WERI-Rb-1 (cell line): Measurements from ENCODE around the gene HOXB4.

Experiments
- DNase-seq: peaks from one replicate; pipeline ENCODE4 v3.0.0-alpha.2; 2020
- H3K27ac ChIP-seq: fragments of 250-450 bp; sonication (Bioruptor Pico); 2 replicates; pipeline ENCODE4 v1.5.1; 2020; ENCODE audit warnings: mild to moderate bottlenecking, moderate library complexity
- H3K27me3 ChIP-seq: fragments of 250-450 bp; sonication (Bioruptor Pico); 2 replicates; pipeline ENCODE4 v1.5.1; 2021; ENCODE audit warnings: mild to moderate bottlenecking, low read depth, moderate library complexity; ENCODE audit not compliant: insufficient read depth, severe bottlenecking
- H3K36me3 ChIP-seq: fragments of 250-450 bp; sonication (Bioruptor Pico); 2 replicates; pipeline ENCODE4 v1.5.1; 2020; ENCODE audit warnings: mild to moderate bottlenecking, moderate library complexity
- H3K4me3 ChIP-seq: 2 replicates; pipeline ENCODE4 v1.5.1; 2011; ENCODE audit warnings: low read depth, mild to moderate bottlenecking, control low read depth, low read length
- H3K9me3 ChIP-seq: fragments of 250-450 bp; sonication (Bioruptor Pico); 2 replicates; pipeline ENCODE4 v1.5.1; 2021; ENCODE audit warnings: mild to moderate bottlenecking, moderate library complexity; ENCODE audit not compliant: severe bottlenecking
- TF ChIP-seq, protein P1 (sequence below): IDR thresholded peaks from 2 replicates; pipeline ENCODE4 v1.5.1; 2011; ENCODE audit warnings: low read depth, mild to moderate bottlenecking, control low read depth, inconsistent platforms, low read length

Gene HOXB4

DNA sequence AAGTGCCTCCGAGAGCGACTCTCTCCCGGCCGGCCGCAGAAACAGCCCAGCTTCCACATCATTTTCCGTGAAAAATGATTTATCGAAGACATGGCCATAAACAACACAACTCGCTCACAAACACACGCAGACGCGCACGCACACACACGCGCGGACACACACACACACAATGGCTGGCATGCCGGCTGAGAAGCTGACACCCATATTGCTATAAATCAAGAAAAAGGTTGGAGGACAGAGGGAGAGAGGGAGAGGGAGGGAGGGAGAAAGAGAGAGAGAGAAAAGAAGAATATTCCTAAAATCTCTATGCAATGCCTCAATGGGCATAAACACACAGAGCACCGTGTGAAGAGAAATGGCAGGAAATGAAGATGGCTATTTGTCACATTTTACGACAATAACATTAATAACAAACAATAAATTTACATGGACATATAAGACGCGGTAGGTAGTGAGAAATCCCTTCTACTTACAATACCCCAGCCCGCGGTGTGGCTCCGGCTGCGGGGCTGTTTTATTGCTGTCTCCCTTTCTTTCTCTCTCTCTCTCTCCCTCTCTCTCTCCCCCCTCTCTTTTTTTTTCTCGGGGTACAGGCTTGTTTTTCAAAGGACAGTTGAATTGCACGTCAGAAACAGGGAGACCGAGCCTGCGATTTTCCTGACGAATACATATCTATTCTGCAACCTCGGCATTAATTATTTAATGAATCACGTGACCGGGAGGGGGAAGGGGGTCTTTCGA is 9.5 kb downstream of the HOXB4 start:
- TF ChIP-seq, protein P1, sequence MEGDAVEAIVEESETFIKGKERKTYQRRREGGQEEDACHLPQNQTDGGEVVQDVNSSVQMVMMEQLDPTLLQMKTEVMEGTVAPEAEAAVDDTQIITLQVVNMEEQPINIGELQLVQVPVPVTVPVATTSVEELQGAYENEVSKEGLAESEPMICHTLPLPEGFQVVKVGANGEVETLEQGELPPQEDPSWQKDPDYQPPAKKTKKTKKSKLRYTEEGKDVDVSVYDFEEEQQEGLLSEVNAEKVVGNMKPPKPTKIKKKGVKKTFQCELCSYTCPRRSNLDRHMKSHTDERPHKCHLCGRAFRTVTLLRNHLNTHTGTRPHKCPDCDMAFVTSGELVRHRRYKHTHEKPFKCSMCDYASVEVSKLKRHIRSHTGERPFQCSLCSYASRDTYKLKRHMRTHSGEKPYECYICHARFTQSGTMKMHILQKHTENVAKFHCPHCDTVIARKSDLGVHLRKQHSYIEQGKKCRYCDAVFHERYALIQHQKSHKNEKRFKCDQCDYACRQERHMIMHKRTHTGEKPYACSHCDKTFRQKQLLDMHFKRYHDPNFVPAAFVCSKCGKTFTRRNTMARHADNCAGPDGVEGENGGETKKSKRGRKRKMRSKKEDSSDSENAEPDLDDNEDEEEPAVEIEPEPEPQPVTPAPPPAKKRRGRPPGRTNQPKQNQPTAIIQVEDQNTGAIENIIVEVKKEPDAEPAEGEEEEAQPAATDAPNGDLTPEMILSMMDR: no peak
- peaks cover 97% of the 10 kb centered on the region for H3K27me3 ChIP-seq
- H3K4me3 ChIP-seq: no peak overlapping the region
- no peak overlapping the region for H3K27ac ChIP-seq
- DNase-seq: no peak
- no peaks in the 10 kb centered on the region for H3K36me3 ChIP-seq
- peaks cover 2% of the 10 kb centered on the region for H3K9me3 ChIP-seq

GRCh38 chr17:48567646-48568354 is 10.3 kb downstream of the HOXB4 start:
- no peak overlapping the region for H3K4me3 ChIP-seq

GRCh38 chr17:48567209-48567608 is 10.9 kb downstream of the HOXB4 start:
- H3K9me3 ChIP-seq: peaks cover 2% of the 10 kb centered on the region
- peaks cover 97% of the 10 kb centered on the region for H3K27me3 ChIP-seq
- H3K36me3 ChIP-seq: no peaks in the 10 kb centered on the region
- no peak for DNase-seq
- no peak overlapping the region for H3K4me3 ChIP-seq
- TF ChIP-seq, protein P1: no peak
- no peak overlapping the region for H3K27ac ChIP-seq

More at GRCh38 chr17:48567646-48568354, 10.3 kb downstream of the HOXB4 start:
- no peak for DNase-seq
- Histone ChIP-seq H3K36me3 (no peaks in the 10 kb centered on the region), H3K27ac (no peak overlapping the region), H3K9me3 (peaks cover 2% of the 10 kb centered on the region), H3K27me3 (peaks cover 97% of the 10 kb centered on the region)
- TF ChIP-seq, protein P1: no peak

GRCh38 chr17:48566717-48567116 is 11.4 kb downstream of the HOXB4 start:
- Histone ChIP-seq H3K27ac (no peak overlapping the region), H3K36me3 (no peaks in the 10 kb centered on the region), H3K9me3 (peaks cover 2% of the 10 kb centered on the region), H3K4me3 (no peak overlapping the region), H3K27me3 (peaks cover 97% of the 10 kb centered on the region)
- no peak for DNase-seq
- TF ChIP-seq, protein P1: no peak

- Histone ChIP-seq H3K27ac (no peak overlapping the region), H3K9me3 (peaks cover 2% of the 10 kb centered on the region), H3K4me3 (no peak overlapping the region), H3K27me3 (peaks cover 97% of the 10 kb centered on the region), H3K36me3 (no peaks in the 10 kb centered on the region)
- DNase-seq: no peak
- TF ChIP-seq, protein P1: no peak
These were observed 12.0 kb downstream of the HOXB4 start for GRCh38 chr17:48565925-48566710.
